GM12878 (cell line): ENCODE results near the gene YTHDF1. TPM values are rescaled to one million over a fixed set of nuclear protein-coding genes. Genes with fewer than 3 reads are reported as not detected.
A peak's percentile ranks its signal among the peaks of the same experiment; 100 is the strongest.

ENCODE experiments used
- ASH2L ChIP-seq: fragments of 300-600, 200-600 bp; sonication (generic); IDR thresholded peaks from 2 replicates; pipeline ENCODE4 v1.6.1; 2017; ENCODE audit warnings: low read depth, mild to moderate bottlenecking, borderline replicate concordance
- DPF2 ChIP-seq: fragments of 450-650 bp; IDR thresholded peaks from 2 replicates; pipeline ENCODE4 v1.6.1; 2017; ENCODE audit warnings: mild to moderate bottlenecking
- RAD51 ChIP-seq: fragments of 450-650 bp; IDR thresholded peaks from 2 replicates; pipeline ENCODE4 v1.6.1; 2016; ENCODE audit warnings: moderate library complexity, mild to moderate bottlenecking, inconsistent platforms
- RB1 ChIP-seq: fragments of 450-650 bp; formaldehyde crosslinking; IDR thresholded peaks from 2 replicates; pipeline ENCODE4 v1.6.1; 2017; ENCODE audit warnings: mild to moderate bottlenecking, borderline replicate concordance
- SUZ12 ChIP-seq: fragments of 200-600 bp; sonication (generic); IDR thresholded peaks from one replicate; pipeline ENCODE4 v1.6.1; 2018; ENCODE audit warnings: antibody characterized with exemption, mild to moderate bottlenecking; ENCODE audit not compliant: unreplicated experiment
- TBL1XR1 ChIP-seq: IDR thresholded peaks from 2 replicates; pipeline ENCODE4 v1.6.1; 2012; ENCODE audit warnings: low read depth, low read length, improper control_type of control experiment
- YBX1 ChIP-seq: fragments of 450-650 bp; IDR thresholded peaks from 2 replicates; pipeline ENCODE4 v1.6.1; 2016; ENCODE audit warnings: antibody characterized with exemption
- polyA plus RNA-seq, 11 experiments: library from polyadenylated mRNA; depleted of rRNA in 4 of 11; unstranded in 6 of 11; stranded (reverse) in 5 of 11; fragments of >200 nt; fragmentation: Nextera tagmentation in 4 of 11; fragmentation: Illumina TruSeq in 1 of 11; extraction: Ambion mirVana in 4 of 11; extraction: Trizol in 1 of 11; gene quantifications; 1 replicate in 1 of 11; 2 replicates in 10 of 11; pipeline versions ENCODE4 v1.2.1 to v1.2.3, GENCODE V29; 2011 to 2016; ENCODE audit warnings: inconsistent platforms in 2 of 11, missing spikeins in 2 of 11, low read depth in 1 of 11
- total RNA-seq, 4 experiments: library from RNA; depleted of rRNA in 3 of 4; stranded (reverse); fragments of >200 nt in 3 of 4; fragmentation: Illumina TruSeq in 1 of 4; extraction: Trizol in 1 of 4; gene quantifications; 2 replicates each; pipeline versions ENCODE4 v1.2.1 to v1.2.3, GENCODE V29; 2013 to 2021
- TF ChIP-seq, protein P1 (sequence below): fragments of 150-350 bp; IDR thresholded peaks from 2 replicates; pipeline ENCODE4 v1.6.1; 2014; ENCODE audit warnings: mild to moderate bottlenecking, low read depth, low read length
- TF ChIP-seq, protein P2 (sequence below): fragments of 450-650 bp; IDR thresholded peaks from 2 replicates; pipeline ENCODE4 v1.6.1; 2017; ENCODE audit warnings: mild to moderate bottlenecking, moderate library complexity
- TF ChIP-seq, protein P3 (sequence below): fragments of 450-650 bp; formaldehyde crosslinking; IDR thresholded peaks from 2 replicates; pipeline ENCODE4 v1.5.0; 2022; ENCODE audit warnings: mild to moderate bottlenecking, missing genetic modification characterization
- TF ChIP-seq, protein P4 (sequence below): fragments of 450-650 bp; IDR thresholded peaks from 2 replicates; pipeline ENCODE4 v1.6.1; 2017; ENCODE audit warnings: low read depth, mild to moderate bottlenecking, moderate library complexity
- TF ChIP-seq, protein P5 (sequence below): IDR thresholded peaks from 2 replicates; pipeline ENCODE4 v1.6.1; 2012; ENCODE audit warnings: improper control_type of control experiment, low read depth, low read length; ENCODE audit not compliant: insufficient replicate concordance

YTHDF1 gene
- total and polyA plus RNA-seq, 10 of the 15 experiments (the other 5 are each of a cell fraction or from before 2014, with no cell fraction given), result 4.6 to 37.8 (median 20.5) TPM

DNA sequence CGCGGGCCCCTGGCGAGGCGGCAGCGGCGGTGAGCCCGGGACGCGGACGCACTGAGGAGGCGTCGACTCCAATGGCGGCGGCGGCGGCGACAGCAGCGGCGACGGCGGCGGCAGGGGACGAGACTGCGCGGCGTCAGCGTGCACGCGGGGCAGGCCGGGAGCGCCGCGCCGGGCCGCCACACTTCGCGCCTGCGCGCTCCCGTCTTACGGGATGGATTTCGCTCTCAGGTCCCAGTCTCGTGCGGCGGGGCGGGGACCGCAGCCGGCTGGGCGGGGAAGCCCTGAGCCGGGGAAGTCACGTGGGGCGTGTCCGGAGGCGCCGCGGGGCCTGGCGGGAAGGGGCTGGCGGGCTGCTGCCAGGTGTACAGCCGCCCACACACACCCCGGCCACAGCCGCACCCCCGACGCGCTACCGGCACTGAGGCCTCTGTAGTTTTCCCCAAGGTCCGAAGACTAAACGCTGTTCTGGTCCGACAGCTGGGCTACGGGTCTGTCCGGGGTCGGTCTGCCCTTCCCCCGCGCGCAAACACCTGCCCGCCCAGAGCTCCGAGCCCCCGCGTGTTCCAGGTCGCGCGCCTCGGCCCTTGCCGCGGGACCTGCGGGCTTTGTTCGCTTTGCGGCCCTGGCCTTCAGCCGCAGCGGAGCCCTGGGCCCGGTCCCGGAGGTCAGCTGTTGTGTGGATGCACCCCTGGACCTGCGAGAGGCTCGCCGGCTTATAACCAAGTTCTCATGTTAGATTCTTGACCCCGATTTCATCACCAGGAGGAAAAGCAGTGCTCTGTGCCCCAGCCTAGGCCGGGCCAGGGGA lies at the start of gene YTHDF1 (continued):
- TF ChIP-seq, protein P1, sequence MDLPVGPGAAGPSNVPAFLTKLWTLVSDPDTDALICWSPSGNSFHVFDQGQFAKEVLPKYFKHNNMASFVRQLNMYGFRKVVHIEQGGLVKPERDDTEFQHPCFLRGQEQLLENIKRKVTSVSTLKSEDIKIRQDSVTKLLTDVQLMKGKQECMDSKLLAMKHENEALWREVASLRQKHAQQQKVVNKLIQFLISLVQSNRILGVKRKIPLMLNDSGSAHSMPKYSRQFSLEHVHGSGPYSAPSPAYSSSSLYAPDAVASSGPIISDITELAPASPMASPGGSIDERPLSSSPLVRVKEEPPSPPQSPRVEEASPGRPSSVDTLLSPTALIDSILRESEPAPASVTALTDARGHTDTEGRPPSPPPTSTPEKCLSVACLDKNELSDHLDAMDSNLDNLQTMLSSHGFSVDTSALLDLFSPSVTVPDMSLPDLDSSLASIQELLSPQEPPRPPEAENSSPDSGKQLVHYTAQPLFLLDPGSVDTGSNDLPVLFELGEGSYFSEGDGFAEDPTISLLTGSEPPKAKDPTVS, result no peak
- TF ChIP-seq, protein P2, sequence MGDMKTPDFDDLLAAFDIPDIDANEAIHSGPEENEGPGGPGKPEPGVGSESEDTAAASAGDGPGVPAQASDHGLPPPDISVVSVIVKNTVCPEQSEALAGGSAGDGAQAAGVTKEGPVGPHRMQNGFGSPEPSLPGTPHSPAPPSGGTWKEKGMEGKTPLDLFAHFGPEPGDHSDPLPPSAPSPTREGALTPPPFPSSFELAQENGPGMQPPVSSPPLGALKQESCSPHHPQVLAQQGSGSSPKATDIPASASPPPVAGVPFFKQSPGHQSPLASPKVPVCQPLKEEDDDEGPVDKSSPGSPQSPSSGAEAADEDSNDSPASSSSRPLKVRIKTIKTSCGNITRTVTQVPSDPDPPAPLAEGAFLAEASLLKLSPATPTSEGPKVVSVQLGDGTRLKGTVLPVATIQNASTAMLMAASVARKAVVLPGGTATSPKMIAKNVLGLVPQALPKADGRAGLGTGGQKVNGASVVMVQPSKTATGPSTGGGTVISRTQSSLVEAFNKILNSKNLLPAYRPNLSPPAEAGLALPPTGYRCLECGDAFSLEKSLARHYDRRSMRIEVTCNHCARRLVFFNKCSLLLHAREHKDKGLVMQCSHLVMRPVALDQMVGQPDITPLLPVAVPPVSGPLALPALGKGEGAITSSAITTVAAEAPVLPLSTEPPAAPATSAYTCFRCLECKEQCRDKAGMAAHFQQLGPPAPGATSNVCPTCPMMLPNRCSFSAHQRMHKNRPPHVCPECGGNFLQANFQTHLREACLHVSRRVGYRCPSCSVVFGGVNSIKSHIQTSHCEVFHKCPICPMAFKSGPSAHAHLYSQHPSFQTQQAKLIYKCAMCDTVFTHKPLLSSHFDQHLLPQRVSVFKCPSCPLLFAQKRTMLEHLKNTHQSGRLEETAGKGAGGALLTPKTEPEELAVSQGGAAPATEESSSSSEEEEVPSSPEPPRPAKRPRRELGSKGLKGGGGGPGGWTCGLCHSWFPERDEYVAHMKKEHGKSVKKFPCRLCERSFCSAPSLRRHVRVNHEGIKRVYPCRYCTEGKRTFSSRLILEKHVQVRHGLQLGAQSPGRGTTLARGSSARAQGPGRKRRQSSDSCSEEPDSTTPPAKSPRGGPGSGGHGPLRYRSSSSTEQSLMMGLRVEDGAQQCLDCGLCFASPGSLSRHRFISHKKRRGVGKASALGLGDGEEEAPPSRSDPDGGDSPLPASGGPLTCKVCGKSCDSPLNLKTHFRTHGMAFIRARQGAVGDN, result peak; percentile 88
- TF ChIP-seq YBX1 (no peak), DPF2 (peak; percentile 92), ASH2L (no peak), SUZ12 (no peak), RAD51 (peak; percentile 90), RB1 (peak; percentile 94; the same call in 1 of the 2 replicates), TBL1XR1 (0 out of 2 replicates have a peak, but pooled peaks have one; percentile 57)
- TF ChIP-seq, protein P3, sequence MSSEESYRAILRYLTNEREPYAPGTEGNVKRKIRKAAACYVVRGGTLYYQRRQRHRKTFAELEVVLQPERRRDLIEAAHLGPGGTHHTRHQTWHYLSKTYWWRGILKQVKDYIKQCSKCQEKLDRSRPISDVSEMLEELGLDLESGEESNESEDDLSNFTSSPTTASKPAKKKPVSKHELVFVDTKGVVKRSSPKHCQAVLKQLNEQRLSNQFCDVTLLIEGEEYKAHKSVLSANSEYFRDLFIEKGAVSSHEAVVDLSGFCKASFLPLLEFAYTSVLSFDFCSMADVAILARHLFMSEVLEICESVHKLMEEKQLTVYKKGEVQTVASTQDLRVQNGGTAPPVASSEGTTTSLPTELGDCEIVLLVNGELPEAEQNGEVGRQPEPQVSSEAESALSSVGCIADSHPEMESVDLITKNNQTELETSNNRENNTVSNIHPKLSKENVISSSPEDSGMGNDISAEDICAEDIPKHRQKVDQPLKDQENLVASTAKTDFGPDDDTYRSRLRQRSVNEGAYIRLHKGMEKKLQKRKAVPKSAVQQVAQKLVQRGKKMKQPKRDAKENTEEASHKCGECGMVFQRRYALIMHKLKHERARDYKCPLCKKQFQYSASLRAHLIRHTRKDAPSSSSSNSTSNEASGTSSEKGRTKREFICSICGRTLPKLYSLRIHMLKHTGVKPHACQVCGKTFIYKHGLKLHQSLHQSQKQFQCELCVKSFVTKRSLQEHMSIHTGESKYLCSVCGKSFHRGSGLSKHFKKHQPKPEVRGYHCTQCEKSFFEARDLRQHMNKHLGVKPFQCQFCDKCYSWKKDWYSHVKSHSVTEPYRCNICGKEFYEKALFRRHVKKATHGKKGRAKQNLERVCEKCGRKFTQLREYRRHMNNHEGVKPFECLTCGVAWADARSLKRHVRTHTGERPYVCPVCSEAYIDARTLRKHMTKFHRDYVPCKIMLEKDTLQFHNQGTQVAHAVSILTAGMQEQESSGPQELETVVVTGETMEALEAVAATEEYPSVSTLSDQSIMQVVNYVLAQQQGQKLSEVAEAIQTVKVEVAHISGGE (CRISPR knock-in tag), result no peak
- TF ChIP-seq, protein P4, sequence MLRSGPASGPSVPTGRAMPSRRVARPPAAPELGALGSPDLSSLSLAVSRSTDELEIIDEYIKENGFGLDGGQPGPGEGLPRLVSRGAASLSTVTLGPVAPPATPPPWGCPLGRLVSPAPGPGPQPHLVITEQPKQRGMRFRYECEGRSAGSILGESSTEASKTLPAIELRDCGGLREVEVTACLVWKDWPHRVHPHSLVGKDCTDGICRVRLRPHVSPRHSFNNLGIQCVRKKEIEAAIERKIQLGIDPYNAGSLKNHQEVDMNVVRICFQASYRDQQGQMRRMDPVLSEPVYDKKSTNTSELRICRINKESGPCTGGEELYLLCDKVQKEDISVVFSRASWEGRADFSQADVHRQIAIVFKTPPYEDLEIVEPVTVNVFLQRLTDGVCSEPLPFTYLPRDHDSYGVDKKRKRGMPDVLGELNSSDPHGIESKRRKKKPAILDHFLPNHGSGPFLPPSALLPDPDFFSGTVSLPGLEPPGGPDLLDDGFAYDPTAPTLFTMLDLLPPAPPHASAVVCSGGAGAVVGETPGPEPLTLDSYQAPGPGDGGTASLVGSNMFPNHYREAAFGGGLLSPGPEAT, result 0 out of 2 replicates have a peak, but pooled peaks have one; percentile 20
- TF ChIP-seq, protein P5, sequence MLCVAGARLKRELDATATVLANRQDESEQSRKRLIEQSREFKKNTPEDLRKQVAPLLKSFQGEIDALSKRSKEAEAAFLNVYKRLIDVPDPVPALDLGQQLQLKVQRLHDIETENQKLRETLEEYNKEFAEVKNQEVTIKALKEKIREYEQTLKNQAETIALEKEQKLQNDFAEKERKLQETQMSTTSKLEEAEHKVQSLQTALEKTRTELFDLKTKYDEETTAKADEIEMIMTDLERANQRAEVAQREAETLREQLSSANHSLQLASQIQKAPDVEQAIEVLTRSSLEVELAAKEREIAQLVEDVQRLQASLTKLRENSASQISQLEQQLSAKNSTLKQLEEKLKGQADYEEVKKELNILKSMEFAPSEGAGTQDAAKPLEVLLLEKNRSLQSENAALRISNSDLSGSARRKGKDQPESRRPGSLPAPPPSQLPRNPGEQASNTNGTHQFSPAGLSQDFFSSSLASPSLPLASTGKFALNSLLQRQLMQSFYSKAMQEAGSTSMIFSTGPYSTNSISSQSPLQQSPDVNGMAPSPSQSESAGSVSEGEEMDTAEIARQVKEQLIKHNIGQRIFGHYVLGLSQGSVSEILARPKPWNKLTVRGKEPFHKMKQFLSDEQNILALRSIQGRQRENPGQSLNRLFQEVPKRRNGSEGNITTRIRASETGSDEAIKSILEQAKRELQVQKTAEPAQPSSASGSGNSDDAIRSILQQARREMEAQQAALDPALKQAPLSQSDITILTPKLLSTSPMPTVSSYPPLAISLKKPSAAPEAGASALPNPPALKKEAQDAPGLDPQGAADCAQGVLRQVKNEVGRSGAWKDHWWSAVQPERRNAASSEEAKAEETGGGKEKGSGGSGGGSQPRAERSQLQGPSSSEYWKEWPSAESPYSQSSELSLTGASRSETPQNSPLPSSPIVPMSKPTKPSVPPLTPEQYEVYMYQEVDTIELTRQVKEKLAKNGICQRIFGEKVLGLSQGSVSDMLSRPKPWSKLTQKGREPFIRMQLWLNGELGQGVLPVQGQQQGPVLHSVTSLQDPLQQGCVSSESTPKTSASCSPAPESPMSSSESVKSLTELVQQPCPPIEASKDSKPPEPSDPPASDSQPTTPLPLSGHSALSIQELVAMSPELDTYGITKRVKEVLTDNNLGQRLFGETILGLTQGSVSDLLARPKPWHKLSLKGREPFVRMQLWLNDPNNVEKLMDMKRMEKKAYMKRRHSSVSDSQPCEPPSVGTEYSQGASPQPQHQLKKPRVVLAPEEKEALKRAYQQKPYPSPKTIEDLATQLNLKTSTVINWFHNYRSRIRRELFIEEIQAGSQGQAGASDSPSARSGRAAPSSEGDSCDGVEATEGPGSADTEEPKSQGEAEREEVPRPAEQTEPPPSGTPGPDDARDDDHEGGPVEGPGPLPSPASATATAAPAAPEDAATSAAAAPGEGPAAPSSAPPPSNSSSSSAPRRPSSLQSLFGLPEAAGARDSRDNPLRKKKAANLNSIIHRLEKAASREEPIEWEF, result no peak
